Measurements from ENCODE around the gene SOX5. TPM values are rescaled to one million over a fixed set of nuclear protein-coding genes. Genes with fewer than 3 reads are reported as not detected.
"Not testable (repeated sequence)": the region's sequence is repeated elsewhere in the genome, so short reads cannot be mapped to it uniquely, and the experiment has no call there.

Gene SOX5
- total RNA-seq, 1 donor from 2014 or later = 1.3 TPM

DNA sequence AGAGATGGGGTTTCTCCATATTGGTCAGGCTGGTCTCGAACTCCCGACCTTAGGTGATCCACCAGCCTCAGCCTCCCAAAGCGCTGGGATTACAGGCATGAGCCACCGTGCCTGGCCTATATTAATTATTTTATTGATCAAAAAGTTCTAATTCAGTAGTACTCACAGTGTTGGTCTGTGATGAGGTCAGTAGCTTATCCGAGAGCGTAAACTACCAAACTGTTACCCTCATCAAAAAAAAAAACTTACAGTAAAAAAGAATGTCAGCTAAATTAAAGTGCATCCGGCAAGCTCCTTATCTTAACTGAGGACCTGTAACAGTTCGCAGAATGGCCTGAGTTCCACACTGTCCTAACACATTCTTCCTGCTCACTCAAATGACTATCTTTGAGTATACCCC is 228.2 kb downstream of the SOX5 start:
- no peak for DNase-seq (ENCODE audit: low spot score)
- no peaks in the 10 kb centered on the region for H3K4me1 Mint-ChIP-seq (ENCODE audit: low read depth)
- H3K27ac Mint-ChIP-seq = no peak overlapping the region
- intact Hi-C loops (cut with micrococcal nuclease) = no loop called here
- H3K36me3 Mint-ChIP-seq (ENCODE audit: low read depth) = no peaks in the 10 kb centered on the region
- H3K9me3 Mint-ChIP-seq = peaks cover 4% of the 10 kb centered on the region
- H3K4me3 Mint-ChIP-seq = no peak overlapping the region
- H3K27me3 Mint-ChIP-seq (ENCODE audit: insufficient read depth) = no peaks in the 10 kb centered on the region

GRCh38 chr12:23719493-23719892 is 230.0 kb downstream of the SOX5 start:
- H3K9me3 Mint-ChIP-seq = no peaks in the 10 kb centered on the region
- H3K4me3 Mint-ChIP-seq = no peak overlapping the region

DNA sequence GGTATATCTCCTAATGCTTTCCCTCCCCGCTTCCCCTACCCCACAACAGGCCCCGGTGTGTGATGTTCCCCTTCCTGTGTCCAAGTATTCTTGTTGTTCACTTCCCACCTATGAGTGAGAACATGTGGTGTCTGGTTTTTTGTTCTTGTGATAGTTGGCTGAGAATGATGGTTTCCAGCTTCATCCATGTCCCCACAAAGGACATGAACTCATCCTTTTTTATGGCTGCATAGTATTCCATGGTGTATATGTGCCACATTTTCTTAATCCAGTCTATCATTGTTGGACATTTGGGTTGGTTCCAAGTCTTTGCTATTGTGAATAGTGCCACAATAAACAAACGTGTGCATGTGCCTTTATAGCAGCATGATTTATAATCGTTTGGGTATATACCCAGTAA is 239.1 kb downstream of the SOX5 start:
- intact Hi-C loops (cut with micrococcal nuclease) = not testable (repeated sequence)

More at GRCh38 chr12:23719493-23719892, 230.0 kb downstream of the SOX5 start:
- no peak for DNase-seq (ENCODE audit: low spot score)
- no peaks in the 10 kb centered on the region for H3K4me1 Mint-ChIP-seq (ENCODE audit: low read depth)
- intact Hi-C loops (cut with micrococcal nuclease) = no loop called here
- H3K36me3 Mint-ChIP-seq (ENCODE audit: low read depth) = no peaks in the 10 kb centered on the region
- no peaks in the 10 kb centered on the region for H3K27me3 Mint-ChIP-seq (ENCODE audit: insufficient read depth)
- no peak overlapping the region for H3K27ac Mint-ChIP-seq

DNA sequence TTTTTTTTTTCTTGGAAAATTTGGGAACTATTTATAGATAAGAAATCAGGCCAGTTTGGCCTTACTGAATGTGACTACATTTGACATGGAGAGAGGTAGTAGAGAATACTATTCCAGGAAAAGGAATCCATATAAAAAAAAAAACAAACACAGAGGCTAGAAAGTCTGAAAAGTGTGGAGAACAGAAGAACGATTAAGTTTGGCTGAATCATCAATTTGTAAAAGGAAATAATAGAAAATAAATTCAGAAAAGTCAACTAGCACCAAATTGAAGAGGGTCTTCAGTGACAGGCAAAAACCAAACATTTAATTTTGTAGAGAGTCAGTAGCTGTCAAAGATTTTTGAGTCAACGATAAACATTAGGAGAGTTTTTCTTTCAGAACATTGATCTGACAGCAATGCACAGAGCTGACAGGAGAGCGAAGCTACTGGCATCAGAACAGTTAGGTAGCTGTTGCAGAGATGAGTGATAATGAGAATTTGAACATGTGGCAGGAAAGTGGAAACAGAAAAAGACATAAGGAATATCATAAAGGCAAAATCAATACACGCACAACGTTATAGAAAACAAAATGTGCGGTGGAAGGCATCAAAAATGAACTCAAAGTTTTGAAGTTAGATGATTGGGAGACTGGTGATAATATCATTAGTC is 241.2 kb downstream of the SOX5 start:
- Mint-ChIP-seq H3K9me3 (peaks cover 3% of the 10 kb centered on the region), H3K4me3 (no peak overlapping the region), H3K36me3 (ENCODE audit: low read depth) (no peaks in the 10 kb centered on the region)

More for the DNA sequence above, 239.1 kb downstream of the SOX5 start:
- H3K27ac Mint-ChIP-seq; H3K4me3 Mint-ChIP-seq; H3K4me1 Mint-ChIP-seq (ENCODE audit: low read depth); DNase-seq (ENCODE audit: low spot score); H3K36me3 Mint-ChIP-seq (ENCODE audit: low read depth); H3K9me3 Mint-ChIP-seq; H3K27me3 Mint-ChIP-seq (ENCODE audit: insufficient read depth): not testable (repeated sequence)

DNA sequence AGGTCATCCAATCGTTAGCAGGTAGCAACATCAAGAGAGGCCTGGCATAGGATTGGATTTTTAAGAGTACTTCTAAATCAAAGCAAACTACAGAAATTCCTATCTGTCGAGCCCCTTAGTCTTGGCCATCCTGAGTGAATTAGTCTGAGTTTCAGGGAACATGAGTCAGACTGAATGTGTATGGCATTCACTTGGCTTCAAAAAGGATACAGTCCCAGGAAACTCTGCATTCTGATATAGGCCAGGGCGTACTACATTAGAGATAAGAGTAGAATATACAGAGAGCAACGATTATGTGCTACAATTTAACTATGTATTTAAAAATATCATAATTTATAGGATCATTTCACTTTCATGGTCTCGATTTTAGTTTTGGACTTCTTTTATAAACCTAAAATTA is 242.2 kb downstream of the SOX5 start:
- no peaks in the 10 kb centered on the region for H3K4me1 Mint-ChIP-seq (ENCODE audit: low read depth)
- H3K9me3 Mint-ChIP-seq = no peaks in the 10 kb centered on the region
- no peaks in the 10 kb centered on the region for H3K36me3 Mint-ChIP-seq (ENCODE audit: low read depth)
- intact Hi-C loops (cut with micrococcal nuclease) = no loop called here
- H3K27ac Mint-ChIP-seq = no peak overlapping the region
- no peaks in the 10 kb centered on the region for H3K27me3 Mint-ChIP-seq (ENCODE audit: insufficient read depth)
- no peak overlapping the region for H3K4me3 Mint-ChIP-seq
- DNase-seq (ENCODE audit: low spot score) = no peak

More for the DNA sequence above, 241.2 kb downstream of the SOX5 start:
- intact Hi-C loops (cut with micrococcal nuclease) = no loop called here
- Mint-ChIP-seq H3K27me3 (ENCODE audit: insufficient read depth) (no peaks in the 10 kb centered on the region), H3K4me1 (ENCODE audit: low read depth) (no peaks in the 10 kb centered on the region), H3K27ac (no peak overlapping the region)
- no peak for DNase-seq (ENCODE audit: low spot score)

DNA sequence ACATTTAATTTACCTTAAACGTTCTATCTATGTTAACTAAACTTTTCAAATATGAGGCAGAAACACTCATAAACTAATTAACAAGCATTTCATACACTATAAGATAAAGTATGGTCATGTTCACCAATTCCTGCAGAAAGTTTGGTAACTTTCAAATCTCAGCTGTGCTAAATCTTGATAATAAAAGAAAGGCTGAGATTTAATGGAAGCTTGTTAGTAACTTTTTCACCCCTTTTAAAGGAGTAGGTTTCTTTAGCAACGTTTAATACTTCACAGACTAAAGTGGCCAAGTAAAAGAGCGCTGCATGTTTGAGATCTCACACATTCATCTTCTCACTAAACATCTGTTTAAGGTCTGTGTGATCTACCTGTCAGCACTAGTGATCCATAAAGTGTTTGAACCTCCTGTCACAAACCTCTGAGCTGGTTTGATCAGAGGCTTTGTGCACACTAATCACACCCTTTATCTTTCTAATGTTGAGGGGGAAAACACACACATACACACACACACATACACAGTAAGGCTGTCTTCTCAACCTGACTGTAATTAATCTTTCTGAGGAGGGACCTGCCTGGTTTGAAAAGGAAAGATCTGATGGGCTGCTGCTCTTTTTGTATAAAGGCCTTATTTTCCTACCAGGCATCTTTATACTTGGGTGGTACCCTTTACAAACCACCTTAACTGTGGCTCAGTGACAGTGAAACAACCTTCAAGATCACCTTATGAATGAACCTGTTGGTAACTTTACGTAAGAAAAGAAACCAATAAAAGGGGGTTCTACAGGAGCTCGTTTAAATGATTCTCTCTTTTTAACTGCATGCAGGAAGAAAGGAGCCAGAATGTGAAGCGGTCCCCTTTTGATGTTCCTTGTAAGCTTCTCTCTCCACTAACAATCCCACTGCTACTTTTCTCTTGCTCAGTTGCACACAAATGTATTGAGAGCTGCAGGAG is 244.2 kb downstream of the SOX5 start:
- Mint-ChIP-seq H3K27me3 (ENCODE audit: insufficient read depth) (no peaks in the 10 kb centered on the region), H3K4me1 (ENCODE audit: low read depth) (no peaks in the 10 kb centered on the region), H3K36me3 (ENCODE audit: low read depth) (no peaks in the 10 kb centered on the region), H3K4me3 (no peak overlapping the region), H3K9me3 (no peaks in the 10 kb centered on the region), H3K27ac (no peak overlapping the region)
- intact Hi-C loops (cut with micrococcal nuclease) = no loop called here
- no peak for DNase-seq (ENCODE audit: low spot score)

DNA sequence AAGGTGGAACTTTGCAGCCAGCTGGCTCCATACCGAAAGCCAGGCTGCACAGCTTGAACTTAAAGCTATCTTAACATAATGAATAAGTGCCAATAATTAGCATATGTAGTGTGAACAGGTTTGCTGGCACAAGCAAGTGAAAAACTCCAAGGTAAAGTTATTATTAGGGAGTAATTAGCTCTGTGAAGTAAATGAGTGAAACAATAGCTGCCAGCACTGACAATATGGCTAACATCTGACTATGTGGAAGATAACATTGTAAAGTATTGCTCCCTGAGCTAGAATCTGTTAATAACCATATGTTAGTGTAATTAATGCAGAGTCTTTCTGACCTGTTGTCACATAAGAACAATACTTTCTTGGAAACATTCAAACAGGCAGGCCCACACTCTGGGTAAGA is 246.4 kb downstream of the SOX5 start:
- Mint-ChIP-seq H3K36me3 (ENCODE audit: low read depth) (no peaks in the 10 kb centered on the region), H3K27me3 (ENCODE audit: insufficient read depth) (no peaks in the 10 kb centered on the region), H3K27ac (no peak overlapping the region), H3K9me3 (no peaks in the 10 kb centered on the region), H3K4me1 (ENCODE audit: low read depth) (no peaks in the 10 kb centered on the region), H3K4me3 (no peak overlapping the region)
- no peak for DNase-seq (ENCODE audit: low spot score)
- intact Hi-C loops (cut with micrococcal nuclease) = no loop called here

- Mint-ChIP-seq H3K4me1 (ENCODE audit: low read depth) (no peaks in the 10 kb centered on the region), H3K4me3 (no peak overlapping the region), H3K36me3 (ENCODE audit: low read depth) (no peaks in the 10 kb centered on the region), H3K27ac (no peak overlapping the region), H3K9me3 (no peaks in the 10 kb centered on the region), H3K27me3 (ENCODE audit: insufficient read depth) (no peaks in the 10 kb centered on the region)
- DNase-seq (ENCODE audit: low spot score) = no peak
- intact Hi-C loops (cut with micrococcal nuclease) = no loop called here
Observed at GRCh38 chr12:23699031-23699430, 250.4 kb downstream of the SOX5 start.

DNA sequence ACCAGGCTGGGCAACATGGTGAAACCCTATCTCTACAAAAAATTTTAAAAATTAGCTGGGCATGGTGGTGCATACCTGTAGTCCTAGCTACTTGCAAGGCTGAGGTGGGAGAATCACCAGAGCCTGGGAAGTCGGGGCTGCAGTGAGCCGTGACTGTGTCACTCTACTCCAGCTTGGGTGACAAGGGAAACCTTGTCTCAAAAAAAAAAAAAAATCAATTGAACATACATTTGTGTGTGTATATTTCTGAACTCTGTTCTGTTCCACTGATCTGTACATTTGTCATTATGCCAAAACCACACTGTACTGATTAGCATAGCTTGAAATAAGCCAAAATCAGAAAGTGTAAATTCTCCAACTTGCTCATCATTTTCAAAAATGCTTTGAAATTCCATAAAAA is 254.6 kb downstream of the SOX5 start:
- no peaks in the 10 kb centered on the region for H3K9me3 Mint-ChIP-seq
- no peak overlapping the region for H3K27ac Mint-ChIP-seq
- no peaks in the 10 kb centered on the region for H3K4me1 Mint-ChIP-seq (ENCODE audit: low read depth)
- no peak overlapping the region for H3K4me3 Mint-ChIP-seq
- intact Hi-C loops (cut with micrococcal nuclease) = no loop called here
- DNase-seq (ENCODE audit: low spot score) = no peak
- no peaks in the 10 kb centered on the region for H3K27me3 Mint-ChIP-seq (ENCODE audit: insufficient read depth)
- H3K36me3 Mint-ChIP-seq (ENCODE audit: low read depth) = no peaks in the 10 kb centered on the region

GRCh38 chr12:23694307-23694706 is 255.2 kb downstream of the SOX5 start:
- no peaks in the 10 kb centered on the region for H3K4me1 Mint-ChIP-seq (ENCODE audit: low read depth)
- H3K27me3 Mint-ChIP-seq (ENCODE audit: insufficient read depth) = no peaks in the 10 kb centered on the region
- no peak overlapping the region for H3K4me3 Mint-ChIP-seq
- H3K36me3 Mint-ChIP-seq (ENCODE audit: low read depth) = no peaks in the 10 kb centered on the region
- H3K27ac Mint-ChIP-seq = no peak overlapping the region
- intact Hi-C loops (cut with micrococcal nuclease) = no loop called here
- H3K9me3 Mint-ChIP-seq = no peaks in the 10 kb centered on the region
- no peak for DNase-seq (ENCODE audit: low spot score)

GRCh38 chr12:23687947-23688346 is 261.5 kb downstream of the SOX5 start:
- H3K4me1 Mint-ChIP-seq (ENCODE audit: low read depth) = no peaks in the 10 kb centered on the region
- H3K36me3 Mint-ChIP-seq (ENCODE audit: low read depth) = no peaks in the 10 kb centered on the region
- intact Hi-C loops (cut with micrococcal nuclease) = no loop called here

GRCh38 chr12:23686095-23686494 is 263.4 kb downstream of the SOX5 start:
- no peaks in the 10 kb centered on the region for H3K36me3 Mint-ChIP-seq (ENCODE audit: low read depth)
- intact Hi-C loops (cut with micrococcal nuclease) = no loop called here
- no peaks in the 10 kb centered on the region for H3K9me3 Mint-ChIP-seq
- no peak overlapping the region for H3K27ac Mint-ChIP-seq
- no peak overlapping the region for H3K4me3 Mint-ChIP-seq
- no peaks in the 10 kb centered on the region for H3K27me3 Mint-ChIP-seq (ENCODE audit: insufficient read depth)
- no peak for DNase-seq (ENCODE audit: low spot score)
- H3K4me1 Mint-ChIP-seq (ENCODE audit: low read depth) = no peaks in the 10 kb centered on the region

More at GRCh38 chr12:23687947-23688346, 261.5 kb downstream of the SOX5 start:
- DNase-seq (ENCODE audit: low spot score) = no peak
- Mint-ChIP-seq H3K4me3 (no peak overlapping the region), H3K27me3 (ENCODE audit: insufficient read depth) (no peaks in the 10 kb centered on the region), H3K9me3 (no peaks in the 10 kb centered on the region), H3K27ac (no peak overlapping the region)

DNA sequence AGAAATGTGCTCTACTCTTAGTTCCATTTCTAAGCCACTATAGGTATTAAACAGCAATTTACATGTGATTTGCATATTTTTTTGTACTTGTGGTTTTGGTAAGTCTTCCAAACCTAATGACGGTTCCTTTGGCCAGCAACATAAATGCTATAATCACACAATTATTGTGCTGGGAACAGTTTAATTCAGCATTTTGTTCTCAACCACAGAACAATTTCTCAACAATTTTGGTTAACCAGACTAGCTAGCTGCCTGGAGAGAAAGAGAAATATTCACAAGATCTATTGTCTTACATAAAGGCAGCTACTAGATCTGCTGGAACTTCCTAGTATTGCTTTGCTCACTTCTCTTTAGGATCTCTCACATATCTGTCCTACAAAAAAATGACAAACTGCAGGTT is 265.3 kb downstream of the SOX5 start:
- Mint-ChIP-seq H3K27ac (no peak overlapping the region), H3K36me3 (ENCODE audit: low read depth) (no peaks in the 10 kb centered on the region), H3K9me3 (no peaks in the 10 kb centered on the region), H3K4me1 (ENCODE audit: low read depth) (no peaks in the 10 kb centered on the region), H3K4me3 (no peak overlapping the region), H3K27me3 (ENCODE audit: insufficient read depth) (no peaks in the 10 kb centered on the region)
- intact Hi-C loops (cut with micrococcal nuclease) = no loop called here
- no peak for DNase-seq (ENCODE audit: low spot score)
